SK-N-SH (cell line): ENCODE data around the gene LPIN2. TPM values are rescaled to one million over a fixed set of nuclear protein-coding genes. Genes with fewer than 3 reads are reported as not detected.

Experiments used
- CTCF ChIA-PET: fragments of 300-600, 350-600 bp; formaldehyde crosslinking; extraction: SDS; loops from one replicate; lab custom pipeline; 2021; lab: Yijun Ruan, JAX
- POLR2A ChIA-PET: fragments of 350-600 bp; sonication (Branson Sonifier 250); formaldehyde crosslinking; extraction: SDS; loops from one replicate; lab custom pipeline; 2020; ENCODE audit warnings: antibody characterized with exemption, inconsistent platforms; lab: Yijun Ruan, JAX
- DNase-seq: peaks from one replicate; pipeline ENCODE4 v3.0.0; 2012
- H2AFZ ChIP-seq: fragments of 200-600 bp; sonication (generic); 2 replicates; pipeline ENCODE4 v1.8.1; 2016; ENCODE audit warnings: antibody characterized with exemption, mild to moderate bottlenecking, low read depth
- H3F3A ChIP-seq: fragments of 200-600 bp; sonication (generic); replicated peaks from 2 replicates; pipeline ENCODE3; 2016; ENCODE audit warnings: antibody characterized with exemption, mild to moderate bottlenecking; ENCODE audit not compliant: insufficient read depth
- H3K27ac ChIP-seq, 2 experiments: fragments of 200-500 bp in 1 of 2; fragments of 200-600 bp in 1 of 2; sonication (Bioruptor generic) in 1 of 2; sonication (generic), shearing (Covaris generic) in 1 of 2; 2 replicates each; pipeline versions ENCODE4 v1.5.1 to v1.6.1; 2014 to 2016; ENCODE audit warnings: low read depth in 2 of 2, inconsistent platforms in 1 of 2, low read length in 1 of 2, mild to moderate bottlenecking in 1 of 2, mixed read lengths in 1 of 2
- H3K27me3 ChIP-seq: fragments of 200-600 bp; sonication (generic), shearing (Covaris generic); 2 replicates; pipeline ENCODE4 v1.6.1; 2016; ENCODE audit warnings: mixed run types; ENCODE audit not compliant: insufficient read depth
- H3K36me3 ChIP-seq, 2 experiments: fragments of 200-500 bp in 1 of 2; fragments of 200-600 bp in 1 of 2; sonication (Bioruptor generic) in 1 of 2; sonication (generic) in 1 of 2; replicated peaks in 1 of 2; 2 replicates each; pipeline versions ENCODE3 to v1.5.1; 2014 to 2016; ENCODE audit warnings: low read length in 1 of 2, mild to moderate bottlenecking in 1 of 2; ENCODE audit not compliant: insufficient read depth in 2 of 2, control insufficient read depth in 1 of 2
- H3K4me1 ChIP-seq, 2 experiments: fragments of 200-500 bp in 1 of 2; fragments of 200-600 bp in 1 of 2; sonication (Bioruptor generic) in 1 of 2; sonication (generic), shearing (Covaris generic) in 1 of 2; 2 replicates each; pipeline versions ENCODE4 v1.5.1 to v1.6.1; 2014 to 2016; ENCODE audit warnings: low read depth in 1 of 2, low read length in 1 of 2, mixed run types in 1 of 2; ENCODE audit not compliant: insufficient read depth in 2 of 2, control insufficient read depth in 1 of 2
- H3K4me2 ChIP-seq: fragments of 200-600 bp; sonication (generic), shearing (Covaris generic); 2 replicates; pipeline ENCODE4 v1.6.1; 2017; ENCODE audit warnings: mixed run types
- H3K4me3 ChIP-seq, 2 experiments: fragments of 200-500 bp in 1 of 2; fragments of 200-600 bp in 1 of 2; sonication (Bioruptor generic) in 1 of 2; sonication (generic), shearing (Covaris generic) in 1 of 2; 2 replicates each; pipeline versions ENCODE4 v1.5.1 to v1.8.1; 2014 to 2016; ENCODE audit warnings: low read depth in 2 of 2, inconsistent platforms in 1 of 2, low read length in 1 of 2, mild to moderate bottlenecking in 1 of 2, mixed read lengths in 1 of 2, moderate library complexity in 1 of 2
- H3K79me2 ChIP-seq: fragments of 200-600 bp; sonication (generic); 2 replicates; pipeline ENCODE4 v1.8.1; 2017; ENCODE audit warnings: mild to moderate bottlenecking; ENCODE audit not compliant: insufficient read depth
- H3K9ac ChIP-seq: fragments of 200-600 bp; sonication (generic); 2 replicates; pipeline ENCODE4 v1.6.1; 2017; ENCODE audit warnings: mixed run types
- H3K9me2 ChIP-seq: fragments of 200-600 bp; sonication (generic); 2 replicates; pipeline ENCODE4 v1.6.1; 2017; ENCODE audit warnings: mixed run types
- H3K9me3 ChIP-seq: fragments of 200-600 bp; sonication (generic); 2 replicates; pipeline ENCODE4 v1.6.1; 2017; ENCODE audit warnings: mixed run types, mild to moderate bottlenecking, moderate library complexity
- H4K20me1 ChIP-seq: fragments of 200-600 bp; sonication (generic); 2 replicates; pipeline ENCODE4 v1.6.1; 2017; ENCODE audit warnings: mild to moderate bottlenecking, mixed run types; ENCODE audit not compliant: insufficient read depth
- CHD2 ChIP-seq: fragments of 150-350 bp; IDR thresholded peaks from 2 replicates; pipeline ENCODE4 v1.6.1; 2018; ENCODE audit warnings: low read length; ENCODE audit not compliant: partially characterized antibody
- ELF1 ChIP-seq: IDR thresholded peaks from 2 replicates; pipeline ENCODE4 v1.4.0; 2012
- FOSL2 ChIP-seq: IDR thresholded peaks from 2 replicates; pipeline ENCODE4 v1.4.0; 2012; ENCODE audit warnings: low read depth, mild to moderate bottlenecking, moderate library complexity, borderline replicate concordance
- GATA2 ChIP-seq: sonication (generic); formaldehyde crosslinking; IDR thresholded peaks from 2 replicates; pipeline ENCODE4 v1.5.0; 2020; ENCODE audit warnings: mild to moderate bottlenecking, missing genetic modification reagents
- JUND ChIP-seq: IDR thresholded peaks from 2 replicates; pipeline ENCODE4 v1.4.0; 2012
- MXI1 ChIP-seq: IDR thresholded peaks from 2 replicates; pipeline ENCODE4 v1.6.1; 2012; ENCODE audit warnings: mild to moderate bottlenecking, low read depth, low read length, improper control_type of control experiment
- NFIC ChIP-seq: IDR thresholded peaks from 2 replicates; pipeline ENCODE4 v1.4.0; 2012; ENCODE audit warnings: borderline replicate concordance
- POLR2AphosphoS5 ChIP-seq: IDR thresholded peaks from 2 replicates; pipeline ENCODE4 v1.6.1; 2012; ENCODE audit warnings: low read depth, low read length
- RAD21 ChIP-seq: IDR thresholded peaks from 2 replicates; pipeline ENCODE4 v1.6.1; 2012; ENCODE audit warnings: mild to moderate bottlenecking, low read length
- SIN3A ChIP-seq: IDR thresholded peaks from 2 replicates; pipeline ENCODE4 v1.6.1; 2012; ENCODE audit warnings: low read depth, mild to moderate bottlenecking, low read length, moderate library complexity, borderline replicate concordance
- SMC3 ChIP-seq: IDR thresholded peaks from 2 replicates; pipeline ENCODE4 v1.6.1; 2012; ENCODE audit warnings: low read depth, low read length, improper control_type of control experiment
- TAF1 ChIP-seq: IDR thresholded peaks from 2 replicates; pipeline ENCODE4 v1.6.1; 2012; ENCODE audit warnings: low read depth, mild to moderate bottlenecking, low read length, moderate library complexity, borderline replicate concordance
- TEAD4 ChIP-seq: IDR thresholded peaks from 2 replicates; pipeline ENCODE4 v1.4.0; 2012; ENCODE audit warnings: mild to moderate bottlenecking, borderline replicate concordance; ENCODE audit not compliant: insufficient read depth
- YY1 ChIP-seq: IDR thresholded peaks from 2 replicates; pipeline ENCODE4 v1.4.0; 2012; ENCODE audit warnings: low read depth, mild to moderate bottlenecking
- WGBS: methylation state at CpG from one replicate; pipeline ENCODE4 v1.1.6; 2017; ENCODE audit warnings: low lambda C conversion rate; 5-methylcytosine and 5-hydroxymethylcytosine counted together
- polyA plus RNA-seq, 3 experiments: library from polyadenylated mRNA; depleted of rRNA; stranded (reverse); fragments of >200 nt; gene quantifications; 2 replicates each; pipeline ENCODE4 v1.2.3, GENCODE V29; 2012
- TF ChIP-seq, protein P1 (sequence below): fragments of 150-350 bp; IDR thresholded peaks from 2 replicates; pipeline ENCODE4 v1.6.1; 2017; ENCODE audit warnings: antibody characterized with exemption, low read length, low read depth, borderline replicate concordance
- TF ChIP-seq, protein P2 (sequence below): fragments of 150-350 bp; IDR thresholded peaks from 2 replicates; pipeline ENCODE4 v1.6.1; 2016; ENCODE audit warnings: mild to moderate bottlenecking, low read depth, low read length
- TF ChIP-seq, protein P3 (sequence below): IDR thresholded peaks from 2 replicates; pipeline ENCODE4 v1.6.1; 2012; ENCODE audit warnings: mild to moderate bottlenecking, low read depth, low read length, moderate library complexity
- TF ChIP-seq, protein P4 (sequence below): fragments of 200-600 bp; sonication (generic); IDR thresholded peaks from 2 replicates; pipeline ENCODE4 v1.6.1; 2017; ENCODE audit warnings: antibody characterized with exemption, mild to moderate bottlenecking, moderate library complexity
- TF ChIP-seq, protein P5 (sequence below): IDR thresholded peaks from 2 replicates; pipeline ENCODE4 v1.4.0; 2012; ENCODE audit warnings: low read depth

LPIN2 gene
- polyA plus RNA-seq, 1 of the 3 experiments (the other 2 are of a cell fraction), result 19.3 TPM

DNA sequence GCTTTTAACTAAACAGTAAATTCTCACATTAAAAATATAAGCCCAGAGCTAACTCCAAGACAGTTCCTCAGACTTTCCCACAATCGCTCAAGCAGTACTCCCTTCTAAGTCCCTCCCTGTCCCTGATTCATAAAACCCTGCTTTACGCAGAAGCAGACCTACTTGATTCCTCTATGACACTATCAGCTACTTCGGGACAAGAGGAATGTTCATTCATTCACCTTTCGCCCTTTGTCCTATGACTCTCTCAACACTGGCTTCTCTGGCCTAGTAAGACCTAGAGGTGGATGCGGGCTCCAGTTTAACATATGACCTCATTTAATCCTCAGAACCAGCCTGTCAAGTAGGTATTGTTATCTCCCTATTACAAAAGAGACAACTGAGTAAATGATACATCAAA is 10.2 kb downstream of the LPIN2 start:
- Histone ChIP-seq H3K36me3 (peaks cover 15 to 46% of the 10 kb centered on the region in 2 experiments), H3F3A (no peaks in the 10 kb centered on the region), H3K27ac (no peak overlapping the region), H3K27me3 (no peaks in the 10 kb centered on the region), H3K4me2 (no peak overlapping the region), H3K4me1 (peaks cover 0 to 3% of the 10 kb centered on the region in 2 experiments; a peak in 1 of 4 replicates), H3K79me2 (peaks cover 97% of the 10 kb centered on the region), H2AFZ (no peak overlapping the region), H3K9ac (no peak overlapping the region), H4K20me1 (no peaks in the 10 kb centered on the region), H3K9me2 (no peaks in the 10 kb centered on the region), H3K9me3 (peaks cover 4% of the 10 kb centered on the region; the same call in 1 of the 2 replicates), H3K4me3 (no peak overlapping the region)
- ChIA-PET POLR2A (no interaction called here), CTCF (interaction anchor here (0.6 kb wide), 1 partner anchor 61 kb away, joined by 3 read pairs; no protein-coding TSS in a partner anchor)
- TF ChIP-seq ELF1, result no peak
- TF ChIP-seq SIN3A, result no peak
- TF ChIP-seq, protein P1, sequence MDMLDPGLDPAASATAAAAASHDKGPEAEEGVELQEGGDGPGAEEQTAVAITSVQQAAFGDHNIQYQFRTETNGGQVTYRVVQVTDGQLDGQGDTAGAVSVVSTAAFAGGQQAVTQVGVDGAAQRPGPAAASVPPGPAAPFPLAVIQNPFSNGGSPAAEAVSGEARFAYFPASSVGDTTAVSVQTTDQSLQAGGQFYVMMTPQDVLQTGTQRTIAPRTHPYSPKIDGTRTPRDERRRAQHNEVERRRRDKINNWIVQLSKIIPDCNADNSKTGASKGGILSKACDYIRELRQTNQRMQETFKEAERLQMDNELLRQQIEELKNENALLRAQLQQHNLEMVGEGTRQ, result no peak
- no peak for TF ChIP-seq CHD2
- no peak for TF ChIP-seq MXI1
- TF ChIP-seq, protein P2, sequence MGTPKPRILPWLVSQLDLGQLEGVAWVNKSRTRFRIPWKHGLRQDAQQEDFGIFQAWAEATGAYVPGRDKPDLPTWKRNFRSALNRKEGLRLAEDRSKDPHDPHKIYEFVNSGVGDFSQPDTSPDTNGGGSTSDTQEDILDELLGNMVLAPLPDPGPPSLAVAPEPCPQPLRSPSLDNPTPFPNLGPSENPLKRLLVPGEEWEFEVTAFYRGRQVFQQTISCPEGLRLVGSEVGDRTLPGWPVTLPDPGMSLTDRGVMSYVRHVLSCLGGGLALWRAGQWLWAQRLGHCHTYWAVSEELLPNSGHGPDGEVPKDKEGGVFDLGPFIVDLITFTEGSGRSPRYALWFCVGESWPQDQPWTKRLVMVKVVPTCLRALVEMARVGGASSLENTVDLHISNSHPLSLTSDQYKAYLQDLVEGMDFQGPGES, result no peak
- no peak for TF ChIP-seq POLR2AphosphoS5
- TF ChIP-seq, protein P3, sequence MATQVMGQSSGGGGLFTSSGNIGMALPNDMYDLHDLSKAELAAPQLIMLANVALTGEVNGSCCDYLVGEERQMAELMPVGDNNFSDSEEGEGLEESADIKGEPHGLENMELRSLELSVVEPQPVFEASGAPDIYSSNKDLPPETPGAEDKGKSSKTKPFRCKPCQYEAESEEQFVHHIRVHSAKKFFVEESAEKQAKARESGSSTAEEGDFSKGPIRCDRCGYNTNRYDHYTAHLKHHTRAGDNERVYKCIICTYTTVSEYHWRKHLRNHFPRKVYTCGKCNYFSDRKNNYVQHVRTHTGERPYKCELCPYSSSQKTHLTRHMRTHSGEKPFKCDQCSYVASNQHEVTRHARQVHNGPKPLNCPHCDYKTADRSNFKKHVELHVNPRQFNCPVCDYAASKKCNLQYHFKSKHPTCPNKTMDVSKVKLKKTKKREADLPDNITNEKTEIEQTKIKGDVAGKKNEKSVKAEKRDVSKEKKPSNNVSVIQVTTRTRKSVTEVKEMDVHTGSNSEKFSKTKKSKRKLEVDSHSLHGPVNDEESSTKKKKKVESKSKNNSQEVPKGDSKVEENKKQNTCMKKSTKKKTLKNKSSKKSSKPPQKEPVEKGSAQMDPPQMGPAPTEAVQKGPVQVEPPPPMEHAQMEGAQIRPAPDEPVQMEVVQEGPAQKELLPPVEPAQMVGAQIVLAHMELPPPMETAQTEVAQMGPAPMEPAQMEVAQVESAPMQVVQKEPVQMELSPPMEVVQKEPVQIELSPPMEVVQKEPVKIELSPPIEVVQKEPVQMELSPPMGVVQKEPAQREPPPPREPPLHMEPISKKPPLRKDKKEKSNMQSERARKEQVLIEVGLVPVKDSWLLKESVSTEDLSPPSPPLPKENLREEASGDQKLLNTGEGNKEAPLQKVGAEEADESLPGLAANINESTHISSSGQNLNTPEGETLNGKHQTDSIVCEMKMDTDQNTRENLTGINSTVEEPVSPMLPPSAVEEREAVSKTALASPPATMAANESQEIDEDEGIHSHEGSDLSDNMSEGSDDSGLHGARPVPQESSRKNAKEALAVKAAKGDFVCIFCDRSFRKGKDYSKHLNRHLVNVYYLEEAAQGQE, result no peak
- TF ChIP-seq RAD21, result no peak
- TF ChIP-seq GATA2 (CRISPR knock-in tag), result no peak
- TF ChIP-seq FOSL2, result no peak
- TF ChIP-seq TAF1, result no peak
- TF ChIP-seq, protein P4, sequence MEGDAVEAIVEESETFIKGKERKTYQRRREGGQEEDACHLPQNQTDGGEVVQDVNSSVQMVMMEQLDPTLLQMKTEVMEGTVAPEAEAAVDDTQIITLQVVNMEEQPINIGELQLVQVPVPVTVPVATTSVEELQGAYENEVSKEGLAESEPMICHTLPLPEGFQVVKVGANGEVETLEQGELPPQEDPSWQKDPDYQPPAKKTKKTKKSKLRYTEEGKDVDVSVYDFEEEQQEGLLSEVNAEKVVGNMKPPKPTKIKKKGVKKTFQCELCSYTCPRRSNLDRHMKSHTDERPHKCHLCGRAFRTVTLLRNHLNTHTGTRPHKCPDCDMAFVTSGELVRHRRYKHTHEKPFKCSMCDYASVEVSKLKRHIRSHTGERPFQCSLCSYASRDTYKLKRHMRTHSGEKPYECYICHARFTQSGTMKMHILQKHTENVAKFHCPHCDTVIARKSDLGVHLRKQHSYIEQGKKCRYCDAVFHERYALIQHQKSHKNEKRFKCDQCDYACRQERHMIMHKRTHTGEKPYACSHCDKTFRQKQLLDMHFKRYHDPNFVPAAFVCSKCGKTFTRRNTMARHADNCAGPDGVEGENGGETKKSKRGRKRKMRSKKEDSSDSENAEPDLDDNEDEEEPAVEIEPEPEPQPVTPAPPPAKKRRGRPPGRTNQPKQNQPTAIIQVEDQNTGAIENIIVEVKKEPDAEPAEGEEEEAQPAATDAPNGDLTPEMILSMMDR, result no peak
- TF ChIP-seq NFIC, result no peak
- TF ChIP-seq TEAD4, result no peak
- TF ChIP-seq SMC3, result no peak
- no peak for TF ChIP-seq YY1
- TF ChIP-seq, protein P5, sequence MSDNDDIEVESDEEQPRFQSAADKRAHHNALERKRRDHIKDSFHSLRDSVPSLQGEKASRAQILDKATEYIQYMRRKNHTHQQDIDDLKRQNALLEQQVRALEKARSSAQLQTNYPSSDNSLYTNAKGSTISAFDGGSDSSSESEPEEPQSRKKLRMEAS, result no peak
- TF ChIP-seq JUND, result no peak
- WGBS, result 77% methylated on average over 5 of the region's 5 CpGs
- DNase-seq, result no peak
